Measurements from ENCODE around the gene EGF. TPM values are rescaled to one million over a fixed set of nuclear protein-coding genes. Genes with fewer than 3 reads are reported as not detected.

The EGF gene
- total and polyA plus RNA-seq, 12 donors: 0.54 to 16.4 (median 11.7) TPM

DNA sequence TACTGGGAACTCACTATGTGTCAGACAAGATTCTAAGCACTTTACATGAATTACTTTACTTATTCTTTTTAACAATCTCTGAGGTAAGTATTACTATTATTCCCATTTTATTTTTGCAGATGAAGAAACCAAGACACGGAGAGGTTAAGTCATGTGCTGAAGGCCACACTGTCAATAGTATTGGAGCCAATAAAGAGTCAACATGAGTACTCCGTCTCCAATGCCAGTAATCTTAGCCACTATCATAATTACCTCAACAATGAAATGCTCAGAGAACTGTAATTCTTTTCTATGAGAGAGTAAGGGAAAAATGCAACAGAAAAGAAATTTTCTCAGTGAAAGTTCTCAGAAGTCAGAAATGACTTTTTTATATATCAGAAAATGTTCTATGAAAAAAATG lies 12.7 kb downstream of the EGF start:
- intact Hi-C loops (cut with DNase I): no loop called here
- no peak overlapping the region for H3K27ac ChIP-seq
- H3K4me3 ChIP-seq: no peak overlapping the region
- no peak for DNase-seq
- H3K36me3 ChIP-seq: no peaks in the 10 kb centered on the region
- H3K4me1 ChIP-seq: no peaks in the 10 kb centered on the region
- no peak for ATAC-seq
- H3K9me3 ChIP-seq: no peaks in the 10 kb centered on the region
- no peak for TF ChIP-seq CTCF (IDR thresholded peaks at IDR 0.05)
- 84 to 92% methylated on average over 2 of the region's 2 CpGs for WGBS, 2 donors
- H3K27me3 ChIP-seq: no peaks in the 10 kb centered on the region

DNA sequence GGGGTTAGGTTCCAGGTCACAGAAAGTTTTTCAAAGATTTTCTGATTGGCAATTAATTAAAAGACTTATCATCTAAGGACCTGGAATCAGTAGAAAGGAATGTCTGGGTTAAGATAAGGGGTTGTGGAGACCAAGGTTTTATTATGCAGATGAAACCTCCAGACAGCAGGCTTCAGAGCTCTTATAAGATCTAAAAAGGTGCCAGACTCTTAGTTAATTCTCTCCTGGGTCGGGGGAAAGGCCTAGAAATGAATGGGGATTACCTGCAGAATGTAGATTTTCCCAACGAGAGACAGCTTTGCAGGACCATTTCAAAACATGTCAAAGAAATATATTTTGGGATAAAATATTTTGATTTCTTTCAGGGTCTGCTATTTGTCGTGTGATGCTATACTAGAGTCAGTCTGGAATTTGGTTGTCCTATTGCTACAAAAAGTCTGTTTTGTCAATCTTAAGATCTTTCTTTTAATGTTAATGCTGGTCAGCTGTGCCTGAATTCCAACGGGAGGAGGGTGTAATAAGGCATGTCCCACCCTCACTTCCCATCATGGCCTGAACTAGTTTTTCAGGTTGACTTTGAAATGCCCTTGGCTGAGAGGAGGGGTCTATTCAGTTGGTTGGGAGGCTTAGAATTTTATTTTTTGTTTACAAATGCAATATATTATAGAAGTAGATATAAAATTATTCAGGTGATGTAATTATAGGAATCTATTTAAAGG lies 15.8 kb downstream of the EGF start:
- DNase-seq: no peak
- intact Hi-C loops (cut with DNase I): no loop called here

GRCh38 chr4:109930464-109930863 lies 17.8 kb downstream of the EGF start:
- Histone ChIP-seq H3K4me3 (no peak overlapping the region), H3K27ac (no peak overlapping the region), H3K27me3 (no peaks in the 10 kb centered on the region), H3K36me3 (no peaks in the 10 kb centered on the region), H3K4me1 (no peaks in the 10 kb centered on the region), H3K9me3 (peaks cover 0 to 6% (median 0%) of the 10 kb centered on the region in 11 donors)
- intact Hi-C loops (cut with DNase I): no loop called here
- ATAC-seq (no peak), DNase-seq (no peak)
- no peak for TF ChIP-seq CTCF (IDR thresholded peaks at IDR 0.05)

More for the DNA sequence above, 15.8 kb downstream of the EGF start:
- Histone ChIP-seq H3K27ac (no peak overlapping the region), H3K36me3 (no peaks in the 10 kb centered on the region), H3K4me1 (no peaks in the 10 kb centered on the region), H3K4me3 (no peak overlapping the region), H3K9me3 (no peaks in the 10 kb centered on the region), H3K27me3 (no peaks in the 10 kb centered on the region)
- WGBS, 2 donors: 68 to 75% methylated on average over 4 of the region's 4 CpGs
- no peak for ATAC-seq
- no peak for TF ChIP-seq CTCF (IDR thresholded peaks at IDR 0.05)

DNA sequence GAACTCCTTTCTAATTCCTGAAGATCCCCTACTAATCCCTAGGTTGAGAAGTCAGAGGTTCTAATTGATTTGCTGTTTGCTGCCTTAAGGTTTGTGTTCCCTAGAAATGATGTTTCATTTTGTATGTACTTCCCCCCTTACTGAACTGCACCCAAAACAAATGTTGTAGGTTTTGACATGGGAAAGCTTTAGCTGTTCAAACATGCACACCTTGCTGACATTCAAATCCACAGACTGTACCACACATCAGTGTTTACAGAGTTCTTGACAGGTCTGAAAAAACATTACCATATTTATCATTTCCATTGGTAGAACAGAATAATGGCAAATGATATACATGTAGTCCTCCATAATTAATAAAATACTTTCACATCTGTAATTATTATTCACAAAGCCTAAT lies 18.2 kb downstream of the EGF start:
- Histone ChIP-seq H3K36me3 (no peaks in the 10 kb centered on the region), H3K27ac (no peak overlapping the region), H3K9me3 (peaks cover 0 to 6% (median 0%) of the 10 kb centered on the region in 11 donors), H3K4me1 (no peaks in the 10 kb centered on the region), H3K27me3 (no peaks in the 10 kb centered on the region), H3K4me3 (no peak overlapping the region)
- TF ChIP-seq CTCF (IDR thresholded peaks at IDR 0.05): no peak
- intact Hi-C loops (cut with DNase I): no loop called here
- ATAC-seq (no peak), DNase-seq (no peak)
